Measurements from ENCODE around the gene MEX3A.

MEX3A gene

DNA sequence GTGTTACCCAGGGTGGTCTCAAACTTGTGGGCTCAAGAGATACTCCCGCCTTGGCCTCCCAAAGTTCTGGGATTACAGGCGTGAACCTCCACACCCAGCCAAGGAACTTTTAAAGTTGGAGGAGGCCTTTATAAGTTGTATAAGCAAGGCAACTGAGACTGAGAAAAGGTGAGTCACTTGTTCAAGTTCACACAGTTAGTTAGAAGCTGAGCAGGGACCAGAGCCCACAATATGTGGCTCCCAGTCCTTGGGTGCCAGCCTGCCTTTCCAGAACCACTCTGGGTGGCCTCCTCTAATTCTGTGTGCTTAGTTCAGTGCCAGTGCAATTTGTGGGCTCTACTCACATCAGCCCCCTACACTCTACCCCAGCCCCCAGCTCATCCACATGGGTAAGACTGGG lies 17.6 kb downstream of the MEX3A start:
- no peaks in the 10 kb centered on the region for H3K79me2 ChIP-seq (ENCODE audit: control insufficient read depth, low read length)
- no peak for TF ChIP-seq EZH2phosphoT487 (IDR thresholded peaks at IDR 0.05; ENCODE audit: borderline replicate concordance, low read length)
- TF ChIP-seq, protein P1, sequence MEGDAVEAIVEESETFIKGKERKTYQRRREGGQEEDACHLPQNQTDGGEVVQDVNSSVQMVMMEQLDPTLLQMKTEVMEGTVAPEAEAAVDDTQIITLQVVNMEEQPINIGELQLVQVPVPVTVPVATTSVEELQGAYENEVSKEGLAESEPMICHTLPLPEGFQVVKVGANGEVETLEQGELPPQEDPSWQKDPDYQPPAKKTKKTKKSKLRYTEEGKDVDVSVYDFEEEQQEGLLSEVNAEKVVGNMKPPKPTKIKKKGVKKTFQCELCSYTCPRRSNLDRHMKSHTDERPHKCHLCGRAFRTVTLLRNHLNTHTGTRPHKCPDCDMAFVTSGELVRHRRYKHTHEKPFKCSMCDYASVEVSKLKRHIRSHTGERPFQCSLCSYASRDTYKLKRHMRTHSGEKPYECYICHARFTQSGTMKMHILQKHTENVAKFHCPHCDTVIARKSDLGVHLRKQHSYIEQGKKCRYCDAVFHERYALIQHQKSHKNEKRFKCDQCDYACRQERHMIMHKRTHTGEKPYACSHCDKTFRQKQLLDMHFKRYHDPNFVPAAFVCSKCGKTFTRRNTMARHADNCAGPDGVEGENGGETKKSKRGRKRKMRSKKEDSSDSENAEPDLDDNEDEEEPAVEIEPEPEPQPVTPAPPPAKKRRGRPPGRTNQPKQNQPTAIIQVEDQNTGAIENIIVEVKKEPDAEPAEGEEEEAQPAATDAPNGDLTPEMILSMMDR (IDR thresholded peaks at IDR 0.05; ENCODE audit: low read depth, low read length, poor library complexity, severe bottlenecking): no peak
- no peak overlapping the region for H3K4me3 ChIP-seq (ENCODE audit: low read length)
- H3K4me1 ChIP-seq (ENCODE audit: control insufficient read depth, low read length): peaks cover 9% of the 10 kb centered on the region
- H3F3A ChIP-seq (ENCODE audit: control insufficient read depth, insufficient read depth): 0 out of 2 replicates have a peak, but pooled peaks cover 2% of the 10 kb centered on the region
- no peak overlapping the region for H3K27ac ChIP-seq (ENCODE audit: low read depth, low read length)
- no peaks in the 10 kb centered on the region for H4K20me1 ChIP-seq (ENCODE audit: control insufficient read depth, insufficient read depth, low read depth, low read length)
- no peak overlapping the region for H3K4me2 ChIP-seq (ENCODE audit: low read length)
- H3K9me2 ChIP-seq (replicated peaks; ENCODE audit: control insufficient read depth, low read length): no peaks in the 10 kb centered on the region
- H3K36me3 ChIP-seq (ENCODE audit: control insufficient read depth, low read length): no peaks in the 10 kb centered on the region
- no peaks in the 10 kb centered on the region for H3K27me3 ChIP-seq (ENCODE audit: control insufficient read depth, low read length)
- no peaks in the 10 kb centered on the region for H3K9me3 ChIP-seq (ENCODE audit: control insufficient read depth, insufficient read depth, low read length)

DNA sequence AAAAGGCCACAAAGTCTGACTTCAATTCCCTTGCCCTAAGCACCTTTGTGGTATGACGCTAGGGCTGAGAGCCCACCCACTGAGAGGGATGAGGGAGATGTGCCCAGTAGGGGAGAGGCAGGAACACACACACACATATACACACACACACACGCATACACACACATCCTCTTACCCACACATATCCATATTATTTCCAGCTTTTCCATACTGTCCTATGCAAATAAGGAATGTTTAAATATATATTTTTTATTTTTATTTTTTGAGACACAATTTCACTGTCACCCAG lies 18.3 kb downstream of the MEX3A start:
- H3K36me3 ChIP-seq (ENCODE audit: control insufficient read depth, low read length): no peaks in the 10 kb centered on the region
- H3K4me1 ChIP-seq (ENCODE audit: control insufficient read depth, low read length): peaks cover 9% of the 10 kb centered on the region
- no peak for TF ChIP-seq EZH2phosphoT487 (IDR thresholded peaks at IDR 0.05; ENCODE audit: borderline replicate concordance, low read length)
- TF ChIP-seq, protein P1 (IDR thresholded peaks at IDR 0.05; ENCODE audit: low read depth, low read length, poor library complexity, severe bottlenecking): no peak
- H3F3A ChIP-seq (ENCODE audit: control insufficient read depth, insufficient read depth): 0 out of 2 replicates have a peak, but pooled peaks cover 2% of the 10 kb centered on the region
- H3K79me2 ChIP-seq (ENCODE audit: control insufficient read depth, low read length): no peaks in the 10 kb centered on the region
- no peaks in the 10 kb centered on the region for H3K9me2 ChIP-seq (replicated peaks; ENCODE audit: control insufficient read depth, low read length)
- H3K9me3 ChIP-seq (ENCODE audit: control insufficient read depth, insufficient read depth, low read length): no peaks in the 10 kb centered on the region
- H4K20me1 ChIP-seq (ENCODE audit: control insufficient read depth, insufficient read depth, low read depth, low read length): no peaks in the 10 kb centered on the region
- no peak overlapping the region for H3K4me3 ChIP-seq (ENCODE audit: low read length)
- H3K27ac ChIP-seq (ENCODE audit: low read depth, low read length): no peak overlapping the region
- no peaks in the 10 kb centered on the region for H3K27me3 ChIP-seq (ENCODE audit: control insufficient read depth, low read length)
- H3K4me2 ChIP-seq (ENCODE audit: low read length): no peak overlapping the region

DNA sequence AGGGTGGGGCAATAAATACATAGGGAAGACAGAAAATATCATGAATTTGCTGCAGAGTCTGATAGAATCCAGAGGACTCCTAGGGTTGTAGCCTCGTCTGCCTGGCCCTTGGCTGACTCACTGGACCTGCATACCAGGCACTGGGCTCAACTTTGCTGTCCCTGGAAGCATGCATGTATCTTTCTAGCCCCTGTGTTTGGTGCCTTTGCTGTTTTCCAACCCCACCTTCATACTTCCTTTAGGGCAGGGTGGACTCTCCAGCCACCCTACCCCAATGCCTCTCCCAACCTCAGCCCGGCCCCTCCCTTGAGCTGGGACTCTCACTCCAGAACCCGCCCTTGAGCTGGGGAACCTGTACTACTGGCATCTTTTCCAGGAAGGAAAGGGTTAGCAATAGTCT lies 20.1 kb downstream of the MEX3A start:
- Histone ChIP-seq H3K9me3 (ENCODE audit: control insufficient read depth, insufficient read depth, low read length) (no peaks in the 10 kb centered on the region), H3K27ac (ENCODE audit: low read depth, low read length) (no peak overlapping the region), H4K20me1 (ENCODE audit: control insufficient read depth, insufficient read depth, low read depth, low read length) (no peaks in the 10 kb centered on the region), H3K4me1 (ENCODE audit: control insufficient read depth, low read length) (peaks cover 9% of the 10 kb centered on the region), H3K27me3 (ENCODE audit: control insufficient read depth, low read length) (no peaks in the 10 kb centered on the region), H3F3A (ENCODE audit: control insufficient read depth, insufficient read depth) (0 out of 2 replicates have a peak, but pooled peaks cover 2% of the 10 kb centered on the region), H3K36me3 (ENCODE audit: control insufficient read depth, low read length) (peaks cover 11% of the 10 kb centered on the region; the same call in 1 of the 2 replicates), H3K4me3 (ENCODE audit: low read length) (no peak overlapping the region), H3K9me2 (replicated peaks; ENCODE audit: control insufficient read depth, low read length) (no peaks in the 10 kb centered on the region), H3K79me2 (ENCODE audit: control insufficient read depth, low read length) (no peaks in the 10 kb centered on the region), H3K4me2 (ENCODE audit: low read length) (no peak overlapping the region)
- no peak for TF ChIP-seq EZH2phosphoT487 (IDR thresholded peaks at IDR 0.05; ENCODE audit: borderline replicate concordance, low read length)
- TF ChIP-seq, protein P1 (IDR thresholded peaks at IDR 0.05; ENCODE audit: low read depth, low read length, poor library complexity, severe bottlenecking): no peak
